Heart left ventricle (tissue), 13 donors: ENCODE measurements around the gene DMXL2.

Experiments used
- CTCF ChIP-seq, 12 donors: fragments of 200-600 bp; sonication (generic) in 4 of 12; IDR thresholded peaks; one replicate each; pipeline versions ENCODE4 v1.5.0 to v1.8.0; 2018 to 2022; ENCODE audit warnings: antibody characterized with exemption in 12 of 12, mild to moderate bottlenecking in 5 of 12
- POLR2A ChIP-seq, 2 donors: fragments of 450-650 bp; IDR thresholded peaks; one replicate each; pipeline ENCODE4 v1.6.1; 2017; ENCODE audit warnings: antibody characterized with exemption in 2 of 2, mild to moderate bottlenecking in 2 of 2, moderate library complexity in 2 of 2
- donor health status: ischemic (EF 13 %, LVEDD 7.1; RV severe dilation, severe dysfunction).
- donor health status: DM: no; HTN: yes; CAD: no.
- donor health status: DM: no; HTN: no; CAD: no.
- donor health status: ischemic (EF 25% LVEDD 6.9; RV normal size, moderate dysfunction).
- donor health status: ischemic (EF 25% LVEDD 5.7; RV mildly dilated, moderate dysfunction).
- donor health status: ischemic (EF 35%, LVEDD 5.7; RV mildly dilated, moderate dysfunction).
- donor health status: nonischemic (EF 11% LVEDD 7.7; RV severe dilation, severe dysfunction).
- donor health status: DM: yes; HTN: yes; CAD: no.
- donor health status: PGD.
- donor health status: ischemic (EF 29% LVEDD 5.4; RV normal size, mild dysfunction).
- donor health status: nonischemic (EF 23%, LVEDD 6.1; RV moderate dilation, normal function).

- no peak for TF ChIP-seq POLR2A (IDR thresholded peaks at IDR 0.05)
- peak in 6 of 12 donors; percentile 9 to 39 (median 28) for TF ChIP-seq CTCF (IDR thresholded peaks at IDR 0.05)
These were observed 123.1 kb downstream of the DMXL2 start for GRCh38 chr15:51499379-51499976.
